NCI-H146 (cell line): ENCODE results near the gene E2F3.
"Not testable (repeated sequence)": the region's sequence is repeated elsewhere in the genome, so short reads cannot be mapped to it uniquely, and the experiment has no call there.

Source experiments
- DNase-seq: peaks from one replicate; lab custom pipeline; 2025; lab: John Stamatoyannopoulos, UW

Gene E2F3

GRCh38 chr6:20433929-20434328, 32.2 kb downstream of the E2F3 start:
- no peak for DNase-seq

- DNase-seq = no peak
Measured at GRCh38 chr6:20434766-20435165, 33.1 kb downstream of the E2F3 start.

GRCh38 chr6:20436719-20437118, 35.0 kb downstream of the E2F3 start:
- no peak for DNase-seq

GRCh38 chr6:20437639-20438038, 36.0 kb downstream of the E2F3 start:
- no peak for DNase-seq

- peak; percentile 77 for DNase-seq
Measured at GRCh38 chr6:20438462-20439070, 36.9 kb downstream of the E2F3 start.

GRCh38 chr6:20439558-20439957, 37.9 kb downstream of the E2F3 start:
- DNase-seq = no peak

- DNase-seq = no peak
Measured at GRCh38 chr6:20440296-20440695, 38.6 kb downstream of the E2F3 start.

- no peak for DNase-seq
Measured at GRCh38 chr6:20441236-20441635, 39.6 kb downstream of the E2F3 start.

GRCh38 chr6:20441921-20442320, 40.2 kb downstream of the E2F3 start:
- no peak for DNase-seq

- no peak for DNase-seq
Measured at GRCh38 chr6:20444786-20445271, 43.1 kb downstream of the E2F3 start.

- DNase-seq = no peak
Measured at GRCh38 chr6:20447157-20447556, 45.5 kb downstream of the E2F3 start.

- no peak for DNase-seq
Measured at GRCh38 chr6:20447581-20448132, 46.0 kb downstream of the E2F3 start.

GRCh38 chr6:20448828-20449227, 47.1 kb downstream of the E2F3 start:
- DNase-seq = no peak

GRCh38 chr6:20454204-20454824, 52.6 kb downstream of the E2F3 start:
- no peak for DNase-seq

- no peak for DNase-seq
Measured at GRCh38 chr6:20455251-20455940, 53.7 kb downstream of the E2F3 start.

- no peak for DNase-seq
Measured at GRCh38 chr6:20458027-20458894, 56.6 kb downstream of the E2F3 start.

- no peak for DNase-seq
Measured at GRCh38 chr6:20459682-20460081, 58.0 kb downstream of the E2F3 start.

GRCh38 chr6:20461576-20461975, 59.9 kb downstream of the E2F3 start:
- DNase-seq = no peak

- no peak for DNase-seq
Measured at GRCh38 chr6:20463396-20463795, 61.7 kb downstream of the E2F3 start.

GRCh38 chr6:20464041-20464440, 62.4 kb downstream of the E2F3 start:
- DNase-seq = no peak

- DNase-seq = no peak
Measured at GRCh38 chr6:20464847-20465246, 63.2 kb downstream of the E2F3 start.

GRCh38 chr6:20465616-20466015, 63.9 kb downstream of the E2F3 start:
- not testable (repeated sequence) for DNase-seq
